PC-9 (cell line): Measurements from ENCODE around the gene EGFL6. TPM values are rescaled to one million over a fixed set of nuclear protein-coding genes. Genes with fewer than 3 reads are reported as not detected.

ENCODE experiments used
- BruUV-seq: library from RNA; stranded (reverse); fragments of 400-500 nt; replicated peaks from 2 replicates; lab custom pipeline; 2021; lab: Mats Ljungman, UMichigan
- CTCF ChIA-PET: fragments of 300-600 bp; sonication (Branson Sonifier 250); formaldehyde crosslinking; loops from one replicate; lab custom pipeline; 2022; ENCODE audit warnings: antibody characterized with exemption; lab: Charles Lee
- POLR2A ChIA-PET: fragments of 300-600 bp; sonication (Branson Sonifier 250); formaldehyde crosslinking; loops from one replicate; lab custom pipeline; 2022; ENCODE audit warnings: antibody characterized with exemption; ENCODE audit not compliant: unreplicated experiment; lab: Charles Lee
- DNase-seq, 2 experiments: peaks; one replicate each; pipeline versions ENCODE4 v3.0.0 to v3.0.0-alpha.2; 2015 to 2022; ENCODE audit warnings: mixed read lengths in 1 of 2
- H2AFZ ChIP-seq: fragments of 200-600 bp; sonication (generic); 2 replicates; pipeline ENCODE4 v1.8.1; 2017; ENCODE audit warnings: antibody characterized with exemption
- H3F3A ChIP-seq: fragments of 200-600 bp; sonication (generic); 2 replicates; pipeline ENCODE4 v1.8.1; 2017; ENCODE audit warnings: antibody characterized with exemption, mild to moderate bottlenecking, low read depth; ENCODE audit not compliant: insufficient read depth
- H3K27ac ChIP-seq: fragments of 200-600 bp; sonication (generic); 2 replicates; pipeline ENCODE4 v1.6.1; 2016; ENCODE audit warnings: mixed run types
- H3K27me3 ChIP-seq: fragments of 200-600 bp; sonication (generic); 2 replicates; pipeline ENCODE4 v1.6.1; 2016; ENCODE audit warnings: low read depth, mixed run types; ENCODE audit not compliant: insufficient read depth
- H3K36me3 ChIP-seq: fragments of 200-600 bp; sonication (generic); 2 replicates; pipeline ENCODE4 v1.6.1; 2016; ENCODE audit warnings: low read depth, mixed run types
- H3K4me1 ChIP-seq: fragments of 200-600 bp; sonication (generic); replicated peaks from 2 replicates; pipeline ENCODE4 v1.6.1; 2016; ENCODE audit warnings: mixed run types; ENCODE audit not compliant: insufficient read depth
- H3K4me2 ChIP-seq: fragments of 200-600 bp; sonication (generic); 2 replicates; pipeline ENCODE4 v1.6.1; 2017; ENCODE audit warnings: mixed run types
- H3K4me3 ChIP-seq: fragments of 200-600 bp; sonication (generic); 2 replicates; pipeline ENCODE4 v1.6.1; 2016; ENCODE audit warnings: mixed run types
- H3K79me2 ChIP-seq: fragments of 200-600 bp; sonication (generic); 2 replicates; pipeline ENCODE4 v1.6.1; 2017; ENCODE audit warnings: low read depth, mixed run types
- H3K9me2 ChIP-seq: fragments of 200-600 bp; sonication (generic); 2 replicates; pipeline ENCODE4 v1.8.1; 2017; ENCODE audit warnings: mild to moderate bottlenecking; ENCODE audit not compliant: insufficient read depth
- H3K9me3 ChIP-seq: fragments of 200-600 bp; sonication (generic); 2 replicates; pipeline ENCODE4 v1.8.1; 2016; ENCODE audit warnings: low read depth; ENCODE audit not compliant: insufficient read depth
- H4K20me1 ChIP-seq: fragments of 200-600 bp; sonication (generic); 2 replicates; pipeline ENCODE4 v1.8.1; 2017; ENCODE audit not compliant: insufficient read depth
- CTCF ChIP-seq: fragments of 200-600 bp; sonication (generic); conservative IDR thresholded peaks from 2 replicates; pipeline ENCODE4 v1.6.1; 2017; ENCODE audit warnings: mixed run types, antibody characterized with exemption, mild to moderate bottlenecking, moderate library complexity
- EZH2 ChIP-seq: fragments of 200-600 bp; sonication (generic); IDR thresholded peaks from 2 replicates; pipeline ENCODE4 v1.8.0; 2017; ENCODE audit warnings: antibody characterized with exemption, low read depth
- intact Hi-C: fragments of 100-400 bp; cut with micrococcal nuclease; formaldehyde crosslinking; loops from one replicate; pipeline ENCODE4 v1.10.0; 2022; ENCODE audit not compliant: unreplicated experiment
- total RNA-seq: library from RNA; stranded (reverse); gene quantifications from 2 replicates; pipeline ENCODE4 v1.2.3, GENCODE V29; 2021

The EGFL6 gene
- total RNA-seq, 1 experiment from 2014 or later = not detected

GRCh38 chrX:13551610-13552009 lies 17.8 kb upstream of the EGFL6 start:
- H3K4me2 ChIP-seq = no peak overlapping the region
- no TSS peak for BruUV-seq
- no peaks in the 10 kb centered on the region for H3K79me2 ChIP-seq
- no peaks in the 10 kb centered on the region for H3K4me1 ChIP-seq
- H3F3A ChIP-seq = no peaks in the 10 kb centered on the region
- intact Hi-C loops = no loop called here
- no peak for TF ChIP-seq EZH2
- TF ChIP-seq CTCF = no peak
- H3K36me3 ChIP-seq = no peaks in the 10 kb centered on the region
- H3K9me2 ChIP-seq = no peaks in the 10 kb centered on the region
- H3K9me3 ChIP-seq = no peaks in the 10 kb centered on the region
- no peak for DNase-seq
- ChIA-PET CTCF (no interaction called here), POLR2A (no interaction called here)
- H2AFZ ChIP-seq = no peak overlapping the region
- H3K27me3 ChIP-seq = no peaks in the 10 kb centered on the region
- no peaks in the 10 kb centered on the region for H4K20me1 ChIP-seq
- no peak overlapping the region for H3K4me3 ChIP-seq
- no peak overlapping the region for H3K27ac ChIP-seq

GRCh38 chrX:13552892-13553291 lies 16.5 kb upstream of the EGFL6 start:
- Histone ChIP-seq H4K20me1 (no peaks in the 10 kb centered on the region), H3K27me3 (no peaks in the 10 kb centered on the region), H3K9me2 (no peaks in the 10 kb centered on the region), H3K9me3 (no peaks in the 10 kb centered on the region), H3F3A (no peaks in the 10 kb centered on the region), H3K79me2 (no peaks in the 10 kb centered on the region), H3K4me2 (no peak overlapping the region), H3K4me1 (no peaks in the 10 kb centered on the region), H3K4me3 (no peak overlapping the region), H2AFZ (no peak overlapping the region), H3K36me3 (no peaks in the 10 kb centered on the region), H3K27ac (no peak overlapping the region)
- BruUV-seq = no TSS peak
- POLR2A ChIA-PET = no interaction called here
- TF ChIP-seq EZH2 = no peak
- TF ChIP-seq CTCF = no peak
- CTCF ChIA-PET = no interaction called here
- intact Hi-C loops = no loop called here
- DNase-seq = no peak

GRCh38 chrX:13565511-13565910 lies 3.9 kb upstream of the EGFL6 start:
- ChIA-PET CTCF (no interaction called here), POLR2A (no interaction called here)
- H3K9me3 ChIP-seq = no peaks in the 10 kb centered on the region
- H2AFZ ChIP-seq = no peak overlapping the region
- H3F3A ChIP-seq = no peaks in the 10 kb centered on the region
- 0 out of 2 replicates have a peak, but pooled peaks cover 3% of the 10 kb centered on the region for H3K27me3 ChIP-seq
- no peak for DNase-seq
- H3K27ac ChIP-seq = no peak overlapping the region
- TF ChIP-seq EZH2 = no peak
- TF ChIP-seq CTCF = no peak
- H3K9me2 ChIP-seq = no peaks in the 10 kb centered on the region
- no peak overlapping the region for H3K4me3 ChIP-seq
- intact Hi-C loops = no loop called here
- no peaks in the 10 kb centered on the region for H4K20me1 ChIP-seq
- no TSS peak for BruUV-seq
- no peak overlapping the region for H3K4me2 ChIP-seq
- H3K36me3 ChIP-seq = no peaks in the 10 kb centered on the region
- no peaks in the 10 kb centered on the region for H3K4me1 ChIP-seq
- no peaks in the 10 kb centered on the region for H3K79me2 ChIP-seq
